Measurements from ENCODE around the gene ABHD2. TPM values are rescaled to one million over a fixed set of nuclear protein-coding genes. Genes with fewer than 3 reads are reported as not detected.

The ABHD2 gene
- total and polyA plus RNA-seq, 4 donors, result 47.1 to 75.7 (median 65.2) TPM

- peaks cover 13% of the 10 kb centered on the region for H3K4me1 ChIP-seq (ENCODE audit: control insufficient read depth, insufficient read depth, low read length)
- H3K36me3 ChIP-seq (ENCODE audit: control insufficient read depth, insufficient read depth, low read length), result peaks cover 9% of the 10 kb centered on the region
- no peak overlapping the region for H3K27ac ChIP-seq (ENCODE audit: low read depth, low read length)
- no peak overlapping the region for H3K4me3 ChIP-seq (ENCODE audit: low read depth, low read length)
- no peaks in the 10 kb centered on the region for H3K9me3 ChIP-seq (ENCODE audit: control insufficient read depth, insufficient read depth, low read length)
- DNase-seq (ENCODE audit: low read depth in 4 of 6, low spot score in 6 of 6), result no peak
- WGBS (ENCODE audit: insufficient coverage), result 79% methylated on average over 4 of the region's 5 CpGs
- no peaks in the 10 kb centered on the region for H3K27me3 ChIP-seq (ENCODE audit: control insufficient read depth, insufficient read depth, low read length)
Observed at GRCh38 chr15:89095073-89095472, 6.8 kb downstream of the ABHD2 start.

GRCh38 chr15:89095556-89095955 is 7.3 kb downstream of the ABHD2 start:
- DNase-seq (ENCODE audit: low read depth in 4 of 6, low spot score in 6 of 6), result no peak
- Histone ChIP-seq H3K4me3 (ENCODE audit: low read depth, low read length) (no peak overlapping the region), H3K27ac (ENCODE audit: low read depth, low read length) (no peak overlapping the region), H3K9me3 (ENCODE audit: control insufficient read depth, insufficient read depth, low read length) (no peaks in the 10 kb centered on the region), H3K27me3 (ENCODE audit: control insufficient read depth, insufficient read depth, low read length) (no peaks in the 10 kb centered on the region), H3K4me1 (ENCODE audit: control insufficient read depth, insufficient read depth, low read length) (peaks cover 12% of the 10 kb centered on the region), H3K36me3 (ENCODE audit: control insufficient read depth, insufficient read depth, low read length) (peaks cover 9% of the 10 kb centered on the region)
- no CpG with 5 or more reads among the region's 8 CpGs for WGBS (ENCODE audit: insufficient coverage)

- H3K9me3 ChIP-seq (ENCODE audit: control insufficient read depth, insufficient read depth, low read length), result no peaks in the 10 kb centered on the region
- H3K27me3 ChIP-seq (ENCODE audit: control insufficient read depth, insufficient read depth, low read length), result no peaks in the 10 kb centered on the region
- peaks cover 12% of the 10 kb centered on the region for H3K4me1 ChIP-seq (ENCODE audit: control insufficient read depth, insufficient read depth, low read length)
- no peak for DNase-seq (ENCODE audit: low read depth in 4 of 6, low spot score in 6 of 6)
- no peak overlapping the region for H3K27ac ChIP-seq (ENCODE audit: low read depth, low read length)
- no peak overlapping the region for H3K4me3 ChIP-seq (ENCODE audit: low read depth, low read length)
- peaks cover 9% of the 10 kb centered on the region for H3K36me3 ChIP-seq (ENCODE audit: control insufficient read depth, insufficient read depth, low read length)
- 80% methylated on average over 1 of the region's 5 CpGs for WGBS (ENCODE audit: insufficient coverage)
Observed at GRCh38 chr15:89096664-89097063, 8.4 kb downstream of the ABHD2 start.

- Histone ChIP-seq H3K27ac (ENCODE audit: low read depth, low read length) (no peak overlapping the region), H3K4me1 (ENCODE audit: control insufficient read depth, insufficient read depth, low read length) (peaks cover 17% of the 10 kb centered on the region), H3K4me3 (ENCODE audit: low read depth, low read length) (no peak overlapping the region), H3K36me3 (ENCODE audit: control insufficient read depth, insufficient read depth, low read length) (peaks cover 9% of the 10 kb centered on the region), H3K27me3 (ENCODE audit: control insufficient read depth, insufficient read depth, low read length) (no peaks in the 10 kb centered on the region), H3K9me3 (ENCODE audit: control insufficient read depth, insufficient read depth, low read length) (no peaks in the 10 kb centered on the region)
- no peak for DNase-seq (ENCODE audit: low read depth in 4 of 6, low spot score in 6 of 6)
- WGBS (ENCODE audit: insufficient coverage), result no CpG with 5 or more reads among the region's 1 CpG
Observed at GRCh38 chr15:89097313-89097712, 9.1 kb downstream of the ABHD2 start.

- no peak overlapping the region for H3K27ac ChIP-seq (ENCODE audit: low read depth, low read length)
- H3K36me3 ChIP-seq (ENCODE audit: control insufficient read depth, insufficient read depth, low read length), result peaks cover 9% of the 10 kb centered on the region
- no peak overlapping the region for H3K4me3 ChIP-seq (ENCODE audit: low read depth, low read length)
- 33% methylated on average over 1 of the region's 1 CpG for WGBS (ENCODE audit: insufficient coverage)
- no peak for DNase-seq (ENCODE audit: low read depth in 4 of 6, low spot score in 6 of 6)
- H3K9me3 ChIP-seq (ENCODE audit: control insufficient read depth, insufficient read depth, low read length), result no peaks in the 10 kb centered on the region
- no peaks in the 10 kb centered on the region for H3K27me3 ChIP-seq (ENCODE audit: control insufficient read depth, insufficient read depth, low read length)
- H3K4me1 ChIP-seq (ENCODE audit: control insufficient read depth, insufficient read depth, low read length), result peaks cover 12% of the 10 kb centered on the region
Observed at GRCh38 chr15:89098281-89098680, 10.0 kb downstream of the ABHD2 start.

GRCh38 chr15:89099968-89100367 is 11.7 kb downstream of the ABHD2 start:
- H3K9me3 ChIP-seq (ENCODE audit: control insufficient read depth, insufficient read depth, low read length), result no peaks in the 10 kb centered on the region
- no peaks in the 10 kb centered on the region for H3K27me3 ChIP-seq (ENCODE audit: control insufficient read depth, insufficient read depth, low read length)
- H3K27ac ChIP-seq (ENCODE audit: low read depth, low read length), result no peak overlapping the region
- no peak for DNase-seq (ENCODE audit: low read depth in 4 of 6, low spot score in 6 of 6)
- H3K36me3 ChIP-seq (ENCODE audit: control insufficient read depth, insufficient read depth, low read length), result peaks cover 13% of the 10 kb centered on the region
- 93% methylated on average over 3 of the region's 3 CpGs for WGBS (ENCODE audit: insufficient coverage)
- no peak overlapping the region for H3K4me3 ChIP-seq (ENCODE audit: low read depth, low read length)
- peaks cover 18% of the 10 kb centered on the region for H3K4me1 ChIP-seq (ENCODE audit: control insufficient read depth, insufficient read depth, low read length)

GRCh38 chr15:89101302-89102193 is 13.3 kb downstream of the ABHD2 start:
- WGBS (ENCODE audit: insufficient coverage), result 77% methylated on average over 6 of the region's 8 CpGs
- H3K27ac ChIP-seq (ENCODE audit: low read depth, low read length), result peak overlapping the region; percentile 40
- peaks cover 18% of the 10 kb centered on the region for H3K4me1 ChIP-seq (ENCODE audit: control insufficient read depth, insufficient read depth, low read length)
- no peak for DNase-seq (ENCODE audit: low read depth in 4 of 6, low spot score in 6 of 6)
- no peaks in the 10 kb centered on the region for H3K27me3 ChIP-seq (ENCODE audit: control insufficient read depth, insufficient read depth, low read length)
- H3K9me3 ChIP-seq (ENCODE audit: control insufficient read depth, insufficient read depth, low read length), result no peaks in the 10 kb centered on the region
- peaks cover 16% of the 10 kb centered on the region for H3K36me3 ChIP-seq (ENCODE audit: control insufficient read depth, insufficient read depth, low read length)
- H3K4me3 ChIP-seq (ENCODE audit: low read depth, low read length), result no peak overlapping the region

- H3K36me3 ChIP-seq (ENCODE audit: control insufficient read depth, insufficient read depth, low read length), result peaks cover 16% of the 10 kb centered on the region
- WGBS (ENCODE audit: insufficient coverage), result 91% methylated on average over 3 of the region's 5 CpGs
- no peak overlapping the region for H3K4me3 ChIP-seq (ENCODE audit: low read depth, low read length)
- H3K27ac ChIP-seq (ENCODE audit: low read depth, low read length), result no peak overlapping the region
- no peaks in the 10 kb centered on the region for H3K27me3 ChIP-seq (ENCODE audit: control insufficient read depth, insufficient read depth, low read length)
- peaks cover 11% of the 10 kb centered on the region for H3K4me1 ChIP-seq (ENCODE audit: control insufficient read depth, insufficient read depth, low read length)
- H3K9me3 ChIP-seq (ENCODE audit: control insufficient read depth, insufficient read depth, low read length), result no peaks in the 10 kb centered on the region
- DNase-seq (ENCODE audit: low read depth in 4 of 6, low spot score in 6 of 6), result no peak
Observed at GRCh38 chr15:89103481-89104171, 15.4 kb downstream of the ABHD2 start.

GRCh38 chr15:89104172-89104564 is 15.9 kb downstream of the ABHD2 start:
- 79% methylated on average over 9 of the region's 9 CpGs for WGBS (ENCODE audit: insufficient coverage)
- no peak overlapping the region for H3K4me3 ChIP-seq (ENCODE audit: low read depth, low read length)
- H3K9me3 ChIP-seq (ENCODE audit: control insufficient read depth, insufficient read depth, low read length), result no peaks in the 10 kb centered on the region
- peaks cover 12% of the 10 kb centered on the region for H3K4me1 ChIP-seq (ENCODE audit: control insufficient read depth, insufficient read depth, low read length)
- H3K36me3 ChIP-seq (ENCODE audit: control insufficient read depth, insufficient read depth, low read length), result peaks cover 14% of the 10 kb centered on the region
- H3K27ac ChIP-seq (ENCODE audit: low read depth, low read length), result no peak overlapping the region
- no peaks in the 10 kb centered on the region for H3K27me3 ChIP-seq (ENCODE audit: control insufficient read depth, insufficient read depth, low read length)
- no peak for DNase-seq (ENCODE audit: low read depth in 4 of 6, low spot score in 6 of 6)
